KMS-11 (cell line): Measurements from ENCODE around the gene PAF1.

Experiments
- H2AFZ ChIP-seq: fragments of 200-600 bp; sonication (generic); 2 replicates; pipeline ENCODE4 v1.6.1; 2016; ENCODE audit warnings: antibody characterized with exemption, mixed run types, low read depth
- H3K27ac ChIP-seq: fragments of 200-600 bp; sonication (generic); 2 replicates; pipeline ENCODE4 v1.6.1; 2016; ENCODE audit warnings: mild to moderate bottlenecking, mixed run types
- H3K27me3 ChIP-seq: fragments of 200-600 bp; sonication (generic); 2 replicates; pipeline ENCODE4 v1.6.1; 2017; ENCODE audit warnings: mild to moderate bottlenecking, low read depth, mixed run types, moderate library complexity; ENCODE audit not compliant: insufficient read depth
- H3K36me3 ChIP-seq: fragments of 200-600 bp; sonication (generic); 2 replicates; pipeline ENCODE4 v1.6.1; 2017; ENCODE audit warnings: mild to moderate bottlenecking, mixed run types; ENCODE audit not compliant: insufficient read depth
- H3K4me1 ChIP-seq: fragments of 200-600 bp; sonication (generic); 2 replicates; pipeline ENCODE4 v1.6.1; 2016; ENCODE audit warnings: mild to moderate bottlenecking, low read depth, mixed run types; ENCODE audit not compliant: poor library complexity, severe bottlenecking
- H3K4me2 ChIP-seq: fragments of 200-600 bp; sonication (generic); 2 replicates; pipeline ENCODE4 v1.7.0; 2016; ENCODE audit warnings: mild to moderate bottlenecking, mixed run types
- H3K4me3 ChIP-seq: fragments of 200-600 bp; sonication (generic); IDR thresholded peaks from 2 replicates; pipeline ENCODE4 v1.6.1; 2017; ENCODE audit warnings: low read depth, low read length, mixed read lengths; ENCODE audit not compliant: insufficient read depth
- H3K79me2 ChIP-seq: fragments of 200-600 bp; sonication (generic); 2 replicates; pipeline ENCODE4 v1.6.1; 2016; ENCODE audit warnings: low read depth, mixed run types; ENCODE audit not compliant: insufficient read depth
- H3K9ac ChIP-seq: fragments of 200-600 bp; sonication (generic); 2 replicates; pipeline ENCODE4 v1.6.1; 2016; ENCODE audit warnings: mild to moderate bottlenecking, mixed run types
- H4K20me1 ChIP-seq: fragments of 200-600 bp; sonication (generic); 2 replicates; pipeline ENCODE4 v1.6.1; 2016; ENCODE audit warnings: mild to moderate bottlenecking, mixed run types; ENCODE audit not compliant: insufficient read depth
- TF ChIP-seq, protein P1 (sequence below): fragments of 200-600 bp; sonication (generic); conservative IDR thresholded peaks from 2 replicates; pipeline ENCODE4 v1.6.1; 2017; ENCODE audit warnings: low read depth, mild to moderate bottlenecking, antibody characterized with exemption, low read length, moderate library complexity, mixed read lengths

PAF1 gene

DNA sequence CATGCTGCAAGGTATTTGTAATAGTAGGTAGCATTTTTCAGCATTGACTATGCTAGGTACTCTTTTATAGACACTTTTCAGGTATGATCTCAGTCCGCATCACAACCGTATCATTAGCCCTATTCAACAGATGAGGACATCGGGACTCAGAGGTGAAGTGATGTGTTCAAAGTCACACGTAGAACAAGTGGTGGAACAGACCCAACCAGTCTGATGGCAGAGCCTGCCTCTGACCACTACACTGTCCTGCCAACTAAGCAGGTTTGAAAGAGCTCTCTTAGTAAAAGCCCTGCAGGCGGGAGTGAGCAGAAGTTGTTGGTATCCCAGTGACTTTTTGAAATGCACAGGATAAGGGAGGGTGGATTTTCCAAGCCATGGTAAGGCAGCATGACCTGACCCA, 20.2 kb downstream of the PAF1 start:
- TF ChIP-seq, protein P1, sequence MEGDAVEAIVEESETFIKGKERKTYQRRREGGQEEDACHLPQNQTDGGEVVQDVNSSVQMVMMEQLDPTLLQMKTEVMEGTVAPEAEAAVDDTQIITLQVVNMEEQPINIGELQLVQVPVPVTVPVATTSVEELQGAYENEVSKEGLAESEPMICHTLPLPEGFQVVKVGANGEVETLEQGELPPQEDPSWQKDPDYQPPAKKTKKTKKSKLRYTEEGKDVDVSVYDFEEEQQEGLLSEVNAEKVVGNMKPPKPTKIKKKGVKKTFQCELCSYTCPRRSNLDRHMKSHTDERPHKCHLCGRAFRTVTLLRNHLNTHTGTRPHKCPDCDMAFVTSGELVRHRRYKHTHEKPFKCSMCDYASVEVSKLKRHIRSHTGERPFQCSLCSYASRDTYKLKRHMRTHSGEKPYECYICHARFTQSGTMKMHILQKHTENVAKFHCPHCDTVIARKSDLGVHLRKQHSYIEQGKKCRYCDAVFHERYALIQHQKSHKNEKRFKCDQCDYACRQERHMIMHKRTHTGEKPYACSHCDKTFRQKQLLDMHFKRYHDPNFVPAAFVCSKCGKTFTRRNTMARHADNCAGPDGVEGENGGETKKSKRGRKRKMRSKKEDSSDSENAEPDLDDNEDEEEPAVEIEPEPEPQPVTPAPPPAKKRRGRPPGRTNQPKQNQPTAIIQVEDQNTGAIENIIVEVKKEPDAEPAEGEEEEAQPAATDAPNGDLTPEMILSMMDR: no peak
- Histone ChIP-seq H3K4me2 (no peak overlapping the region), H3K4me1 (no peaks in the 10 kb centered on the region), H3K27ac (no peak overlapping the region), H3K36me3 (no peaks in the 10 kb centered on the region), H4K20me1 (no peaks in the 10 kb centered on the region), H3K9ac (no peak overlapping the region), H2AFZ (no peak overlapping the region), H3K4me3 (no peak overlapping the region), H3K79me2 (no peaks in the 10 kb centered on the region), H3K27me3 (no peaks in the 10 kb centered on the region)

- H3K4me1 ChIP-seq: no peaks in the 10 kb centered on the region
- no peaks in the 10 kb centered on the region for H3K79me2 ChIP-seq
- H3K27ac ChIP-seq: no peak overlapping the region
- no peak overlapping the region for H3K4me3 ChIP-seq
- H3K27me3 ChIP-seq: no peaks in the 10 kb centered on the region
- no peak overlapping the region for H3K4me2 ChIP-seq
- no peak overlapping the region for H2AFZ ChIP-seq
- H3K36me3 ChIP-seq: no peaks in the 10 kb centered on the region
- no peak overlapping the region for H3K9ac ChIP-seq
- no peaks in the 10 kb centered on the region for H4K20me1 ChIP-seq
- TF ChIP-seq, protein P1: no peak
Measured at GRCh38 chr19:39369200-39369599, 21.7 kb downstream of the PAF1 start.

DNA sequence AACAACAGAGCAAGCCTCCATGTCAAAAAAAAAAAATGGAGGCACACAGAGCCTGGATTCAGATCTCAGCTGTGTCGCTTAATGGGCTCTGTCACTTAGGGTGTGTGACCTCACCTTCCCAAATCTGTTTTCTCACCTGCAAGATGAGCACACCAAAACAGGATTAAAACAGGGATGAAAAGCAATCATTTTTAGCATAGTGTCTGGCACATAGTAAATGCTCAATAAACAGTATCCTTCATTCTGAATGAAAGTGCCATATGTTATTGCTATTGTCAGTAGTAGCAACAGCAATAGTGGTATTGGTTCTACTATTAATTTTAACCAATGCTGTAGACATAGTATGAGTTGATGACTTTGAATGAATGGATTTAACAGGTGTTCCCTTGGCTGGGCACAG, 25.4 kb downstream of the PAF1 start:
- Histone ChIP-seq H3K4me3 (no peak overlapping the region), H3K79me2 (no peaks in the 10 kb centered on the region), H3K27me3 (no peaks in the 10 kb centered on the region), H2AFZ (no peak overlapping the region), H3K9ac (no peak overlapping the region), H3K36me3 (no peaks in the 10 kb centered on the region; the same call in 1 of the 2 replicates), H3K4me1 (no peaks in the 10 kb centered on the region), H4K20me1 (no peaks in the 10 kb centered on the region), H3K27ac (no peak overlapping the region), H3K4me2 (no peak overlapping the region)
- TF ChIP-seq, protein P1: no peak

GRCh38 chr19:39363901-39364457, 26.9 kb downstream of the PAF1 start:
- H3K9ac ChIP-seq: no peak overlapping the region
- TF ChIP-seq, protein P1: no peak
- no peaks in the 10 kb centered on the region for H3K79me2 ChIP-seq
- H3K4me2 ChIP-seq: no peak overlapping the region
- H3K36me3 ChIP-seq: no peaks in the 10 kb centered on the region; the same call in 1 of the 2 replicates
- no peaks in the 10 kb centered on the region for H4K20me1 ChIP-seq
- H3K27me3 ChIP-seq: no peaks in the 10 kb centered on the region
- no peak overlapping the region for H3K4me3 ChIP-seq
- H3K4me1 ChIP-seq: peaks cover 4% of the 10 kb centered on the region
- no peak overlapping the region for H3K27ac ChIP-seq
- H2AFZ ChIP-seq: no peak overlapping the region
